Fibroblast of lung (primary cell): ENCODE data around the gene SEPTIN12.

Source experiments
- EZH2 ChIP-seq: IDR thresholded peaks from 2 replicates; pipeline ENCODE4 v1.5.1; 2012; ENCODE audit warnings: low read length, control low read depth, mild to moderate bottlenecking; ENCODE audit errors: missing control alignments
- TF ChIP-seq, protein P1 (sequence below), 2 donors: IDR thresholded peaks in 1 of 2; conservative IDR thresholded peaks in 1 of 2; 1 replicate in 1 of 2; 2 replicates in 1 of 2; pipeline ENCODE4 v1.5.1; 2011 to 2012; ENCODE audit warnings: low read length in 2 of 2, control low read depth in 1 of 2, inconsistent platforms in 1 of 2, low read depth in 1 of 2, mild to moderate bottlenecking in 1 of 2

DNA sequence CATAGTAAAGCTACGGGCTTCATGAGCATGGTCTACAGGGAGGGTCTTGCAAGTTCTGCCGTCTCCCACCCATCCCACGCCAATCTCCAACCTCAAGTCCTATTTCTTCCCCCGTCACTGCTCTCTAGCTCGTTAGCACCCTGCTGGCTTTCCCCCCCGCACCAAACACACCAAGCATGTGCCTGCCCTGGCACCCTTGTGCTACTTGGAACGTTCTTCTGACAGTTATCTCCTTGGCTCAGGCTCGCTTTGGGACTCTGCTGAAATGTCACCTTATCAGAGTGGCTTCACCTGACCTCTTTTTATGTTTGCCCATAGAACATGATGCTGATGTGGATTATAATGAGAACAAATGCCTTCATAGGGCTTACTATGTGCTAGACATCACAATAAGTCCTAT lies 37.1 kb upstream of the SEPTIN12 start:
- TF ChIP-seq, protein P1, sequence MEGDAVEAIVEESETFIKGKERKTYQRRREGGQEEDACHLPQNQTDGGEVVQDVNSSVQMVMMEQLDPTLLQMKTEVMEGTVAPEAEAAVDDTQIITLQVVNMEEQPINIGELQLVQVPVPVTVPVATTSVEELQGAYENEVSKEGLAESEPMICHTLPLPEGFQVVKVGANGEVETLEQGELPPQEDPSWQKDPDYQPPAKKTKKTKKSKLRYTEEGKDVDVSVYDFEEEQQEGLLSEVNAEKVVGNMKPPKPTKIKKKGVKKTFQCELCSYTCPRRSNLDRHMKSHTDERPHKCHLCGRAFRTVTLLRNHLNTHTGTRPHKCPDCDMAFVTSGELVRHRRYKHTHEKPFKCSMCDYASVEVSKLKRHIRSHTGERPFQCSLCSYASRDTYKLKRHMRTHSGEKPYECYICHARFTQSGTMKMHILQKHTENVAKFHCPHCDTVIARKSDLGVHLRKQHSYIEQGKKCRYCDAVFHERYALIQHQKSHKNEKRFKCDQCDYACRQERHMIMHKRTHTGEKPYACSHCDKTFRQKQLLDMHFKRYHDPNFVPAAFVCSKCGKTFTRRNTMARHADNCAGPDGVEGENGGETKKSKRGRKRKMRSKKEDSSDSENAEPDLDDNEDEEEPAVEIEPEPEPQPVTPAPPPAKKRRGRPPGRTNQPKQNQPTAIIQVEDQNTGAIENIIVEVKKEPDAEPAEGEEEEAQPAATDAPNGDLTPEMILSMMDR (conservative IDR thresholded peaks at IDR 0.05 in 1 of 2, IDR thresholded peaks at IDR 0.05 in 1 of 2; ENCODE audit: low read depth in 1 of 2, low read length in 2 of 2): no peak
- no peak for TF ChIP-seq EZH2
